Endothelial cell of hepatic sinusoid (primary cell): Measurements from ENCODE around the gene MICU2.
"Not testable (repeated sequence)": the region's sequence is repeated elsewhere in the genome, so short reads cannot be mapped to it uniquely, and the experiment has no call there.

ENCODE experiments used
- in situ Hi-C: cut with HindIII; loops from 2 replicates; pipeline ENCODE4 v1.10.0; 2017; ENCODE audit warnings: low sequenced_read_pairs

MICU2 gene

GRCh38 chr13:21595546-21595822 lies 8.5 kb downstream of the MICU2 start:
- in situ Hi-C loops: no loop called here

DNA sequence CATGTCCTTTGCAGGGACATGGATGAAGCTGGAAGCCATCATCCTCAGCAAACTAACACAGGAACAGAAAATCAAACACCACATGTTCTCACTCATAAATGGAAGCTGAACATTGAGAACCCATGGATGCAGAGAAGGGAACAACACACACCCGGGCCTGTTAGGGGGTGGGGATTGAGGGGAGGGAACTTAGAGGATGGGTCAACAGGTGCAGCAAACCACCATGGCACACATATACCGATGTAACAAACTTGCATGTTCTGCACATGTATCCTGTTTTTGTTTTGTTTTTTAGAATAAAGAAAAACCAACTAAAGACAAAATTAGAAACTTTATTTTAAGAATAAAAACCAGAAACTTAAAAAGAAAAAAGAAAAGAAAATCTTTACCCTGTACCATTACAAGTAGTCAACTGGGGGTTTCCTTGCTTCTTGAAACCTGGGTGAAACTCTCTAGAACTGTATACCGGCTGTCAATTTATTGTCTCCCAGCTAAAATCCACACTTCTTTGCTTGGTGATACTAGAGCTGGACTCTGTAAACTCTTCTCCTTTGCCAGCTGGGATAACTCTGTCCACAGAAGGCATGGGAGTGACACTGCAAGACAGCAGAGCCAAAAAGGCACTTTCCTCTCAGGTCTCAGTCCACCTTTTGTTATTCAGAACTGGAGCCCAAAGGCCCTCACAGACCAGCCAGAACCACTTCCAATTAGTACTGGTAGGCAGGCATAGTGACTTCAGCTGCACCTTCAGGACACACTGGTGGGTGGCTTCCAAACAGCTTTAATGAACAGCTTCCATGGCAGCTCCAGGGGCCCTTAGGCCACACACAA lies 9.0 kb downstream of the MICU2 start:
- in situ Hi-C loops: no loop called here

- in situ Hi-C loops: not testable (repeated sequence)
Observed at GRCh38 chr13:21590665-21591456, 13.1 kb downstream of the MICU2 start.

- in situ Hi-C loops: no loop called here
Observed at GRCh38 chr13:21590231-21590630, 13.7 kb downstream of the MICU2 start.

- in situ Hi-C loops: loop anchor here (5.0 kb wide), 1 partner anchor 97 kb away; no protein-coding TSS in a partner anchor
Observed at GRCh38 chr13:21589510-21589909, 14.5 kb downstream of the MICU2 start.

DNA sequence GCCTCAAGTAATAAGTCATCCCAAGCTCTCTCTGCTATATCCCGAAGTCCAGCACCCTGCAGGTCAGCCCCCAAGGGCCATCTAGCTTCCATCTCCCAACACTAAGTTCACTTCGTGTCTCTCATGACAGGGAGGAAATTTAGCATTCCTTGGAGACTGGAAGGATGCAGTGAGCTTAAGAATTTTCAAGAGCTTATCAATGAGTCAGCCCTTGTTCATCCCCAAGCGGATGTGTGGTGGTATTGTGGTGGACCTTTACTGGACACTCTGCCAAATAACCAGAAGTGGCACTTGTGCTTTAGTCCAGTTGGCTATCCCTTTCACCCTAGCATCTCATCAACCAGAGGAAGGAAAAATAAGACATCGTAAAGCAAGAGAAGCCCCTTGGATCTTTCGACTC lies 15.6 kb downstream of the MICU2 start:
- in situ Hi-C loops: loop anchor here (5.0 kb wide), 1 partner anchor 96 kb away; no protein-coding TSS in a partner anchor

DNA sequence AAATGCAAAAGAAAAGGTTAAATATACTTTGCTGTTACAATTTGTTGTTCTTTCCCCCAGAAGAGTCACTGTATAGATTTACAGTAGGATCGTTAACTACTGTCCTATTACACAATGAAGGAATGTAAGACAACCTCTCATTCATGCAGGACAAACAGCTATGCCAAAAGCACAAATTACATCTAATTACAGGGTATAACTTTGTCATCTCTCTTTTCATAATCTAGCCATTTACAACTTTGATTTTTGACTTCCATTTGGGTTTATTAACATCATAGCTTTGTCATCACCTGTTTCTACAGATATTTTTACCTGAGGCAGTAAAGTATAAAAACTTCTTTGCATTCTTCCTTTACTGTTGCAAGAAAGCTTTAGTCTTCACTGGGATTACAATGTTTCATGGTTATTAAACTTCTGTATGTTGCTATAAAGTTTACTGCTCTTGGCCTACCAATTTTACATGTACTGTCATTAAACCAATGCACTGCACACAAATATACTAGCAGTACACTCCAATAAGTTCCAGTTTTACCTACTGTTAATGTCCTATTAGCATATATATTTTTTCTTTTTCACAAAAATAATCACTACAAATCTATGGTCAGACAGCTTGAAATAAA lies 18.9 kb downstream of the MICU2 start:
- in situ Hi-C loops: loop anchor here (5.0 kb wide), 1 partner anchor 93 kb away; no protein-coding TSS in a partner anchor

DNA sequence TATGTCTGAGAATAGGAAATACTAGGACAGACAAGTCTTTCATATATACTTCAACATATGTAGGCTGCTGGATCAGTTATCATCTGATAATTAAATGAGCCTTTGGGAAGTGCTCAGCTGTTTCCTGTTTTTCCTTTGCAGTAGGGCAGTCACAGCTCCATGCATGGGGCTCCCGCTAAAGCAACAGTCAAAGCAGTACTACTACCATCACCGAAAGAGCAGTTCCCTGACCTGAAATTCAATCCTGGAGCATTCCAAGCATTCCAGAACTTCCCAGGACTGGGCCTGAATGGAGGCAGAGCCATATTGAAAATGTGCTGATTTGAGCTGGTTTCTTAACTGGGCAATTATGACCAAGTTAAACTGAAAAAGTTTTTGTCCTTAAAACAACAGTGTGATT lies 20.5 kb downstream of the MICU2 start:
- in situ Hi-C loops: no loop called here

GRCh38 chr13:21580736-21581135 lies 23.2 kb downstream of the MICU2 start:
- in situ Hi-C loops: no loop called here

- in situ Hi-C loops: no loop called here
Observed at GRCh38 chr13:21579754-21580316, 24.1 kb downstream of the MICU2 start.

DNA sequence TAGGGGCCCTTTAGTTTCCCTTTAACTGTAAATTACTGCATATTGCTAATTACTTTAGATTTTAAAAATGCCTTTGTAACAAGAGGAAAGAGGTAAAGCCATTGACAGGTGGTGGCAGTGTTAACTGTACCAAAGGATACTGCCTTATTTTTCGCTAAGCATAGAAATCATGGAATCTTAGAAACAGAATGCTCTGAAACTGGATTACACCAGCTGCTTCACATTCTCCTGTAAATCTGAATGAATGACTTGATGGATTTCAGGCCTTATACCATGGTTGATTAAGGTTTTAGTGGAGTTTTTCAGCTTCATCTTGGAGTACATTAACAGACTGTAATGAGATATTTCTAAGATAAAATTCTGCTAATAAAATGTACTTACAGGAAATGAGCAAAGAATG lies 25.2 kb downstream of the MICU2 start:
- in situ Hi-C loops: no loop called here

- in situ Hi-C loops: no loop called here
Observed at GRCh38 chr13:21576426-21576825, 27.5 kb downstream of the MICU2 start.

DNA sequence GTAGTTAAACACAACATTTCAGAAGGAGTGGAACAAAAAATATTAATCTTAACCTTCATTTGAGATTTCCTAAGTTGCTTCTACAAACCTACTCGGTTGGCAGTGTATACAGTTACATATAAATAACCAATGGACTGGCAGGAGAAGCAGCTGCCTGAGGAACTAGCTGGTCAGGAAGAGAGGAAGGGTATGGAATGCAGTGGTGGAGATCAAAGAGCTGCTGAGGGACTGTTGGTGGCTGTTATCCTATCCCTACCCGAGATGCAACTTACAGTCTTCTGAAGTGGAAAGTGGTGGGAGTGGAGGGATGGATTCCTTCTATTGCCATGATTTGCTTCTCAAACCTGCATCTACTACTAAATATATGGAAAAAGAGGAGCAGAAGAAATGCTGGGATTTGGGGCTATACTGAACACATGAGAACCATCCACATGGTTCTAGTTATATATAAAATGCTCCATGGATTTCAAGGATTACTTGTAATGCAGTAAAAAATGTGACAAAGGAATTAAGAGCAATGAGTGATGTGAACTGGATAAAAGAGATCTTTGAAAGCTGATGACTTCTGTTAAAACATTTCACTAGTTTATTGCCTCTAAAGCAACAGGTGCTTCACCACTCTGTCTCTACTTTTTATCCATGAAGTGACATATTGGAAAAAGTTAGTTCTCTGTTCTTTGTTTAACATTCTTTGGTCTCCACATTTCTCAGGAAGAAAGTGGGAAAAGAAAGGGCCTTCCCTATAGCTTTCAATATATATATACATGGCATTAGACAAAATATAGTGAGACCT lies 29.9 kb downstream of the MICU2 start:
- in situ Hi-C loops: no loop called here

DNA sequence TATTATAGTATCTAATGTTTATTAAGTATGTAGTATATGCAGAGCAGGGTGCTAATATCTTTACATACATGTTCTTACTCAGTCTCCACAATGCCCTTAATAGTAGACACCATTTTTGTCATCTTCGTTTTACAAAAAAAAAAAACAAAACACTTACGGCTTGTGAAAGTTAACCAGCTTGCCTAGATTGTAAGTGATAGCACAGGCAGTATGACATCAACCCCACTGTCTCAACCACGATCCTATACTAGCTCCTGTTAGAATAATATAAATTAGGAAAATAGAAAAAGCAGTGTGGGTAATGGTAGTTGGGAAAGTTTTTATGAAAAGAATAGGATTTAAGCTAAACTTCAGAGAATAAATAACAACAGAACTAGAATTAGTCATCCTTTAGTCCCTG lies 34.3 kb downstream of the MICU2 start:
- in situ Hi-C loops: no loop called here

DNA sequence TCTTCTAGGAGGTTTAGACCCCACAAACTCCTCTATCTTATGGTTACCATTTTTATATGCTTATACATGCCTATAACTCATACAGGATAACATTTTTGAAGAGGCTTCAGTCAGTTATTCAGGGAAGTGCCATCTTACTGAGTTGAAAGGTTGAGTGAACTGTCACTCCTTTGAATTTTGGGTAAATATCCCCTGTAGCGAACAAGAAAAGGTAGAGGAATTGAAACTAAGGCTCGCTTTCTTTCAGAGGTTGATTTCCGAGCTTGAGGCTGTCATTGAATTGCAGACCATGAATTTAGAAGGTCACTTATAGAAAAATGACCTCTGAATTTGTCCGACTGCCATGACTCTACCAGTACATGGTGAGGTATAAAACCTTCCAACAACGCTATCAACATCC lies 35.1 kb downstream of the MICU2 start:
- in situ Hi-C loops: no loop called here

DNA sequence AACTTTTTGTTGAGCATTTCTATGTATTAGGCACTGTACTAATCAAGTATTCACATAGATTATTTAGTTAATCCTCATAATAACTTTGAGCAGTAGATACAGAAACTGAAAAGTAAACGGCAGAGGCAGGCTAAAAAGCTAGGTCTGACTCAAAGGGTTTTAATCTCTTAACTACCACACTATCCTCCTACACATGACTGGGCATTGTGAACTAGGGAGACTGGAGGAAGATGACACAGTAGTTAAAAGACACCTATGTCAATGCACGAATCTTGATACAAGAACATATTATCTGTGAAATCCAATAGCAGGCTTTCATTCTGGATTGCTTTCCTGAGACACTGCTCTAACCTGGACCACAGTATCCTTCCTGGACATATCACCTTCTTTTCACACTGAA lies 36.3 kb downstream of the MICU2 start:
- in situ Hi-C loops: no loop called here

DNA sequence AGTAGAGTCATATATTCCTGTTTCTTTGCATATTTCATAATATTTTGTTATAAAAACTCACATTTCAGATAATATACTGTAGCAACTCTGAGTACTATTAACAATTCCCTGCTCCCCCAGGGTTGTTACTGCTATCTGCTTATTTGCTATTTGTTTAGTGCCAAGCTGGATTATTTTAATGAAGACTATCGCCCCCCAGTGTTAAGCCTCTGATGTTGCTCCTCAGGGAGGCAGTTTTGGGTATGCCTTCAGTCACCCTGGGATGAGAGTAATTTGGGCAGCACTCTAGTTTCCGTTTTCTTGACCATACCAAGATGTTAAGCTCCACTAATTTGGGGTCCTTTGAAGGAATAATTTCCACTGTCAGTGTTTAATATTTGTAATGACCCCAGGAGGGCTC lies 46.0 kb downstream of the MICU2 start:
- in situ Hi-C loops: no loop called here

DNA sequence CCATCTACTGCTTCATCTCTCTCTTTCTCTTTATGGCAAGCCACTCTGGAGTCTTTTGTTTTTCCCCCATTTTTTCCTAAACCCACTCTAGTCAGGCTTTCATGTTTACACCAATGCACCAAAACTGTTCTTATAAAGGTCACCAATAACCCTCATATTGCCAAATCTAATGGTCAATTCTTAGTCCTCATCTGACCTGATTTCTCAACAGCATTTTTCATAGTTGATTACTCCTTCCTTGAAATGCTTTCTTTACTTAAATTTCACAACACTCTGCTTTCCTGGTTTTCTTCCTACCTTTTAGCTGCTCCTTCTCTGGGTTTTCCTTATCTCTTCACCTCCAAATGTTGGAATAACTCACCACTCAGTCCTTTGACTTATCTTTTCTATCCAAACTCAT lies 47.9 kb downstream of the MICU2 start:
- in situ Hi-C loops: no loop called here

- in situ Hi-C loops: not testable (repeated sequence)
Observed at GRCh38 chr13:21553261-21553660, 50.7 kb downstream of the MICU2 start.

GRCh38 chr13:21550918-21551317 lies 53.1 kb downstream of the MICU2 start:
- in situ Hi-C loops: no loop called here

DNA sequence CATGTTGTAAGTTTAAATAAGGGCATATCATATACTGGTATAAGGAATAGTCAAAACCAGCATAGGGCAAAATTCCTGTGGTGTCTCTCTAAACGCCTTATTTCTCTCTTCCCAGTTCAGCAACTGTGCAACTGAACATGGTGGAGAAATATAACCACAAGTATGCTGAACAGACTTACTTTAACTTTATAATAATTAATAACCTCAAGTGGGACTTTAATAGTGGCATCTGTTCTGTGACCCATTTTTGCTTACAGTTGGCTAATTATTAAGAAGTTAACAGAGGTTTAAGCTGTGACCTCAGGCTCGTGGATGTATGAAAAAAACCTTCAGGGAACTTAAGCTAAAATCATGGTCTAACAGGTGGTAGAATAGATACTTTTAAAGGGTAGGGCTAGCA lies 54.3 kb downstream of the MICU2 start:
- in situ Hi-C loops: no loop called here
